ENCODE results near the gene JSRP1.

Gene JSRP1

DNA sequence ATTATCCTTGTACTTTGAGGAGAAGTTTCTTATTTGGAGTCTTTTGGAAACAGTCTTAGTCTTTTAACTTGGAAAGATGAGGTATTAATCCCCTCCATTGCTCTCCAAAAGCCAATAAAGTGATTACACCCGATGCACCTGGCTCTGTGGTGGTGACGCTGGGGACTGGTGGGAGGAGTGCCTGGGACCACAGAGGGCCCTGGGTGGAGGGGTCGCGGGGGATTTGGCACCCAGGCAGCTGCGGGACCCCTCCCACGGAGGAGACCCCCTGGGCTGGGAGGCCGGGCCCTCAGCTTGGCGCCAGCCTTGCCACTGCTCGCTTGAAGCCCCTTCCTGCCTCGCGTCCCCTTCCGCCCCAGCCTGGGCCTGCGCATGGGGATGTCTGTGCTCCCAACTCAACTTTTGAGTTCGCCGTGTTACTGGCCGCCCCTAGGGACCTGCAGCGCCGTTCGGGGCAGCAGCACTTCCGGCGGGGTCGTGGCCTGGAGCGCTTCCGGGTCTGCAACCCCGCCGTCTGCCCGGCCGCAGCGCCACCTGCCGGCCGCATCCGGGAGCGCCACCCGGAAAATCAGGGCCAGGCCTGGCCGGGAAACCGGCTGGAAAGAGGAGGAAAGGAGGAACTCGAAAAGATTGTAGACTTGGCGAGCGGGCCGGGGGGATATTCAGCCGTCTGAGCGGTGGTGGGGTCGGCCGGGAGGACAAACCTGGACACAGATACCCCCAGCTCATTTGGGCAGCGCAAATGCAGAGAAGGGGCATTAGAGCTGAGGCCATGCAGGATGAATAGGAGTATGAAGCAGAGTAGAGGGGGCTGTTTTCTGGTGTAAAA lies 17.4 kb upstream of the JSRP1 start:
- peak; percentile 77 for DNase-seq (ENCODE audit: low spot score)
- Histone ChIP-seq H3K36me3 (ENCODE audit: low read depth) (peaks cover 40% of the 10 kb centered on the region), H3K4me3 (ENCODE audit: severe bottlenecking) (no peak overlapping the region), H3K9me3 (ENCODE audit: severe bottlenecking) (no peaks in the 10 kb centered on the region), H3K4me1 (ENCODE audit: insufficient read depth, poor library complexity, severe bottlenecking) (peaks cover 5% of the 10 kb centered on the region), H3K27ac (ENCODE audit: poor library complexity, severe bottlenecking) (peak overlapping the region; percentile 87), H3K27me3 (ENCODE audit: insufficient read depth, poor library complexity, severe bottlenecking) (no peaks in the 10 kb centered on the region)
- TF ChIP-seq, protein P1, sequence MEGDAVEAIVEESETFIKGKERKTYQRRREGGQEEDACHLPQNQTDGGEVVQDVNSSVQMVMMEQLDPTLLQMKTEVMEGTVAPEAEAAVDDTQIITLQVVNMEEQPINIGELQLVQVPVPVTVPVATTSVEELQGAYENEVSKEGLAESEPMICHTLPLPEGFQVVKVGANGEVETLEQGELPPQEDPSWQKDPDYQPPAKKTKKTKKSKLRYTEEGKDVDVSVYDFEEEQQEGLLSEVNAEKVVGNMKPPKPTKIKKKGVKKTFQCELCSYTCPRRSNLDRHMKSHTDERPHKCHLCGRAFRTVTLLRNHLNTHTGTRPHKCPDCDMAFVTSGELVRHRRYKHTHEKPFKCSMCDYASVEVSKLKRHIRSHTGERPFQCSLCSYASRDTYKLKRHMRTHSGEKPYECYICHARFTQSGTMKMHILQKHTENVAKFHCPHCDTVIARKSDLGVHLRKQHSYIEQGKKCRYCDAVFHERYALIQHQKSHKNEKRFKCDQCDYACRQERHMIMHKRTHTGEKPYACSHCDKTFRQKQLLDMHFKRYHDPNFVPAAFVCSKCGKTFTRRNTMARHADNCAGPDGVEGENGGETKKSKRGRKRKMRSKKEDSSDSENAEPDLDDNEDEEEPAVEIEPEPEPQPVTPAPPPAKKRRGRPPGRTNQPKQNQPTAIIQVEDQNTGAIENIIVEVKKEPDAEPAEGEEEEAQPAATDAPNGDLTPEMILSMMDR (IDR thresholded peaks at IDR 0.05; ENCODE audit: poor library complexity, severe bottlenecking), result peak; percentile 92
- ATAC-seq (ENCODE audit: low read depth), result peak; percentile 45; the same call in 2 of the 3 replicates

DNA sequence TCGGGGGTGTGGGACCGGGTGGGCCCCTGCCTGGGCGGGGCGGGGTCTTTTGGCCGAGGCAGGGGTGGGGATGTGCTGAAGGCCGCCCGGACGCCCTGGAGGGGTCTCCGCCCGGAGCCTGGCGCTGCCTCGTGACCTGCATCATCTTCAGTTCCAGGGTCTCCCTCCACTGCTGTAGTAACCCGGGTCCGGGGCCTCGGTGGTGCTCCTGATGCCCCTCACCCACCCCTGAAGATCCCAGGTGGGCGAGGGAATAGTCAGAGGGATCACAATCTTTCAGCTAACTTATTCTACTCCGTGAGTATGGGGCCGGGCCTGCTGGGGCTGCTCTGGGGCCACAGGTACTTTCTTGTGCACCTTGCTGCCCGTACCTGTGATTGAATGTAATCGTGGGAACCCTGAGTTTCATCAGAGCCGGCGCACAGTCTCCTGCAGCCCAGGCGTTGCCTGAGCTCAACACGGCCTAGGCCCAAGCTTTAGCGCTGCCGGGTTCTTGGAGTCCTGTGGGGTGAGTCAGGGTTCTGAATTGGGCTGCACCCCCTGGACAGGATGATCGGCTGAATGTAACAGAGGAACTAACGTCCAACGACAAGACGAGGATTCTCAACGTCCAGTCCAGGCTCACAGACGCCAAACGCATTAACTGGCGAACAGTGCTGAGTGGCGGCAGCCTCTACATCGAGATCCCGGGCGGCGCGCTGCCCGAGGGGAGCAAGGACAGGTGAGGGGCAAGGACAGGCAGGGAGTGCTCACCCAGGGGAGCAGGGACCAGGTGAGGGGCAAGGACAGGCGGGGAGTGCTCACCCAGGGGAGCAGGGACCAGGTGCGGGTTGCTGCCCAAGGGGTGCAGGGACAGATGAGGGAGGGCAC lies 15.3 kb upstream of the JSRP1 start:
- no peaks in the 10 kb centered on the region for H3K27me3 ChIP-seq (ENCODE audit: insufficient read depth, poor library complexity, severe bottlenecking)
- ATAC-seq (ENCODE audit: low read depth) (peak; percentile 40; the same call in 2 of the 3 replicates), DNase-seq (ENCODE audit: low spot score) (peak; percentile 61)
- no peaks in the 10 kb centered on the region for H3K9me3 ChIP-seq (ENCODE audit: severe bottlenecking)
- H3K36me3 ChIP-seq (ENCODE audit: low read depth), result peaks cover 40% of the 10 kb centered on the region
- H3K4me3 ChIP-seq (ENCODE audit: severe bottlenecking), result peak overlapping the region; percentile 95
- TF ChIP-seq, protein P1 (IDR thresholded peaks at IDR 0.05; ENCODE audit: poor library complexity, severe bottlenecking), result no peak
- peak overlapping the region; percentile 87 for H3K27ac ChIP-seq (ENCODE audit: poor library complexity, severe bottlenecking)
- H3K4me1 ChIP-seq (ENCODE audit: insufficient read depth, poor library complexity, severe bottlenecking), result peaks cover 8% of the 10 kb centered on the region

DNA sequence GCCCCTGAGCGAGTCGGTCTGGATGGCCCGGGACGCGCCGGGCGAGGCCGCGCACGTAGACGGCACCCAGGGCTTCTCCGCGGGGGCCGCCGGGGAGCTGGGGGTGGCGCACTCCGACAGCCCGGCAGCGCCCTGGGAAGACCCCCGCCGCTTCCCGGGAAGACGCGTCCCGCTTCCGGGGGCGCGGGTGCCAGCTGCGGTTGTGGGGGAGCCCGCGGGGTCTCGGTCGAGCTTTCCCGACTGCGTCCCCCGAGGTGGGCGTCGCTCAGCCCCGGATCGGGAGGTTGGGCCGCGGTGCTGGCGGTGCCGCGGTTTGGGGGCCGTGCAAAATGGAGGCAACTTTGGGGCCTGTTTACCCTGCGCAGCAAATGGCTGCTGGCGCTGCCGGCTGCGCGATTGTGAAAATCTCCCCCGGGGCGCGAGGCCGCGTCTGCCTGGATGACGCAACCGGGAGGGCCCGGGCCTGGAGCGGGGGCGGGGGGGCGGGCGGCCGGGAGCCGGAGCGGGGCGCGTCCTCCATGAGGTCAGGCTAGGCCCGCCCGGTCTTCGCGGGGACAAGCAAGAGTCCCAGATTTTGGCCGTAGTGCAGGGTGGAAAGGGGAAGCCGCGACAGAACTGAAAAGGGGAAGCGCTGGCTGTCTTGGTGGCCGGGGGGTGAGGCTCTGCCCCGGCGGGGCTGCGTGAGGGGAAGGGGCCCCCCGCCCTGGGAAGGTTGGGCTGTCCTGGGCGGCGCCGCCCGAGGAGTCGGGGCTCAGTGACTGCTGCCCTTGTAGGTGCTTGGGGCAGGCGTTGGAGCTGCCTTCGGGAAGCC lies 14.4 kb upstream of the JSRP1 start:
- Histone ChIP-seq H3K36me3 (ENCODE audit: low read depth) (peaks cover 40% of the 10 kb centered on the region), H3K9me3 (ENCODE audit: severe bottlenecking) (no peaks in the 10 kb centered on the region), H3K4me3 (ENCODE audit: severe bottlenecking) (peak overlapping the region; percentile 95), H3K27ac (ENCODE audit: poor library complexity, severe bottlenecking) (peak overlapping the region; percentile 87), H3K27me3 (ENCODE audit: insufficient read depth, poor library complexity, severe bottlenecking) (no peaks in the 10 kb centered on the region), H3K4me1 (ENCODE audit: insufficient read depth, poor library complexity, severe bottlenecking) (peaks cover 8% of the 10 kb centered on the region)
- peak; percentile 70 for DNase-seq (ENCODE audit: low spot score)
- ATAC-seq (ENCODE audit: low read depth), result peak; percentile 11; the same call in 2 of the 3 replicates
- TF ChIP-seq, protein P1 (IDR thresholded peaks at IDR 0.05; ENCODE audit: poor library complexity, severe bottlenecking), result no peak

DNA sequence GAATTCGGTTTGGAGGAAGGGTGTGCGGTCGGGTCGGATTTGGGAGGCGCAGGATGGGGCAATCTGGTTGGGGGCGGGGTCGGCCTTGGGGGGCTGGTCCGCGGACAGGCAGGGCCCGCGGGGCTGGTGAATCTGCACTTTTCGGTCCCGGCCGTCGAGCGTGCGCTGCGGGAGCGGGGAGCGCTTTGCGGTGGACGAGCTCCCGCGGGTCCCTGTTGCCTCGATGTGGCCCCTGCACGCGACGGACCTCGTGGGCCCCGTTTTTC lies 13.9 kb upstream of the JSRP1 start:
- no peak for DNase-seq (ENCODE audit: low spot score)
- TF ChIP-seq, protein P1 (IDR thresholded peaks at IDR 0.05; ENCODE audit: poor library complexity, severe bottlenecking), result no peak
- Histone ChIP-seq H3K4me3 (ENCODE audit: severe bottlenecking) (peak overlapping the region; percentile 95), H3K27me3 (ENCODE audit: insufficient read depth, poor library complexity, severe bottlenecking) (no peaks in the 10 kb centered on the region), H3K27ac (ENCODE audit: poor library complexity, severe bottlenecking) (peak overlapping the region; percentile 87), H3K9me3 (ENCODE audit: severe bottlenecking) (no peaks in the 10 kb centered on the region), H3K4me1 (ENCODE audit: insufficient read depth, poor library complexity, severe bottlenecking) (peaks cover 8% of the 10 kb centered on the region), H3K36me3 (ENCODE audit: low read depth) (peaks cover 40% of the 10 kb centered on the region)
- no peak for ATAC-seq (ENCODE audit: low read depth)

Data from RWPE2 (cell line).